ENCODE measurements around the gene CCRL2.

The CCRL2 gene

GRCh38 chr3:46406443-46406787 lies 644 bp upstream of the CCRL2 start:
- no peak for DNase-seq (ENCODE audit: extremely low read depth, low read depth)
- TF ChIP-seq CTCF (IDR thresholded peaks at IDR 0.05; ENCODE audit: low read depth, low read length, missing control alignments), result no peak
- H3K4me3 ChIP-seq (replicated peaks; ENCODE audit: low read depth, low read length), result no peak overlapping the region

DNA sequence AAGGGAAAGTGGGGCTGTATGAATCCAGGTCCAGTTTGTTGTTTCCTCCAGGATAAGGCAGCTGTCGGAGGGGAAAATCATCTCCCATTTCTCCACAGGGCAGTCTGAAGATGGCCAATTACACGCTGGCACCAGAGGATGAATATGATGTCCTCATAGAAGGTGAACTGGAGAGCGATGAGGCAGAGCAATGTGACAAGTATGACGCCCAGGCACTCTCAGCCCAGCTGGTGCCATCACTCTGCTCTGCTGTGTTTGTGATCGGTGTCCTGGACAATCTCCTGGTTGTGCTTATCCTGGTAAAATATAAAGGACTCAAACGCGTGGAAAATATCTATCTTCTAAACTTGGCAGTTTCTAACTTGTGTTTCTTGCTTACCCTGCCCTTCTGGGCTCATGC lies 911 bp downstream of the CCRL2 start:
- no peak for TF ChIP-seq CTCF (IDR thresholded peaks at IDR 0.05; ENCODE audit: low read depth, low read length, missing control alignments)
- no peak overlapping the region for H3K4me3 ChIP-seq (replicated peaks; ENCODE audit: low read depth, low read length)
- DNase-seq (ENCODE audit: extremely low read depth, low read depth), result no peak

DNA sequence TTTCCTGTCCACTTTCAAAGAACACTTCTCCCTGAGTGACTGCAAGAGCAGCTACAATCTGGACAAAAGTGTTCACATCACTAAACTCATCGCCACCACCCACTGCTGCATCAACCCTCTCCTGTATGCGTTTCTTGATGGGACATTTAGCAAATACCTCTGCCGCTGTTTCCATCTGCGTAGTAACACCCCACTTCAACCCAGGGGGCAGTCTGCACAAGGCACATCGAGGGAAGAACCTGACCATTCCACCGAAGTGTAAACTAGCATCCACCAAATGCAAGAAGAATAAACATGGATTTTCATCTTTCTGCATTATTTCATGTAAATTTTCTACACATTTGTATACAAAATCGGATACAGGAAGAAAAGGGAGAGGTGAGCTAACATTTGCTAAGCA lies 1.8 kb downstream of the CCRL2 start:
- TF ChIP-seq CTCF (IDR thresholded peaks at IDR 0.05; ENCODE audit: low read depth, low read length, missing control alignments), result no peak
- H3K4me3 ChIP-seq (replicated peaks; ENCODE audit: low read depth, low read length), result no peak overlapping the region

DNA sequence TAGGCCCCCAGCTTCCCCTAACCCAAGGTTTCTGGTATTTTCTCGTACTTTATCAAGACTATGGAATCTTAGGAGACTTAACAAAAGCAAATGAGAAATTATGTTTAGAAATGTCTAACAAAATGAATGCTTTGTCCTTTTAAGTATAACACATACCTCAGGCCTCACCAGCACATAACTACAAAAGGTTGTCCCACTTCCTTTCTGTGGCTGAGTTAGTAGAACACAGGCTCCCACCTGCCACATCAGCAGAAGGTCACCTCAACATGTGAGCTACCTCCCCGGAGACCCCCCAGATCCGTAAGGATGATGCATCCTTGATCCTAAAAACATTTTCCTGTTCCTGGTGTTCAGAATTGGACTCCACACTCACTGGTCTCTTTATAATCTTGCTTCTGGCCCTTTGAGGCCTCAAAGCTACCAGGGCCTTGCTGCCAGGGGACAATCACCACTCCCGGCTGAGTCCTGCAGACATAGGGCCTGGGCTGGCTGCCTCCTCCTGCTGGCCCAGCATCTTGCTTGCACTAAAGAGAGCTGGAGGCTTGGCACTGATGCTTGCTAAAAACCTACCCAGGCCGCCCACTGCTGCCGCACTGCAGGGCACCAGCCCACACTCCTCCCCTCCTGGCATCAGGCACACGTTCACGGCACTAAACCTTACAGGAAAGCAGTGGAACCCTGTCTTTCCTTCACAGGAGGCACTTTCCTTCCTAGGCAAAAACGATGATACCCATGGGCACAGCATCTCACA lies 2.9 kb downstream of the CCRL2 start:
- DNase-seq (ENCODE audit: extremely low read depth, low read depth), result no peak
- H3K4me3 ChIP-seq (replicated peaks; ENCODE audit: low read depth, low read length), result no peak overlapping the region
- no peak for TF ChIP-seq CTCF (IDR thresholded peaks at IDR 0.05; ENCODE audit: low read depth, low read length, missing control alignments)

More for the DNA sequence above, 1.8 kb downstream of the CCRL2 start:
- DNase-seq (ENCODE audit: extremely low read depth, low read depth), result no peak

DNA sequence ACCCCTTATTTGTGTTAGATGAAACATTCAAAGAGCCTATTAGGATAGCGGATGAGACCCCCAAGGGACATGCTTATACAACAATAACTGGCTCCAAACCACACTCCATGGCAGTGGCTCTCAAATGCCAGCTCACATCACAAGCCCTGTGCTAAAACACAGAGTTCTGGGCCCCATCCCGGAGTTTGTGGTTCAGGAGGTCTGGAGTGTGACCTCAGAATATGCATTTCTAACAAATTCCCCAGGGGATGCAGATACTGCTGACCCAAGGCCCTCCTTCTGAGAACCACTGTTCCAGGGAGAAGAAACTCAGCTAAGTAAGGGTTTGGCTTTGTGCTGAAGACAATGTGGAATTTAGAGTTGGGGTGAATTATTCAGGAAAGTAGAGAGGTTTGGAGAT lies 3.6 kb downstream of the CCRL2 start:
- no peak overlapping the region for H3K4me3 ChIP-seq (replicated peaks; ENCODE audit: low read depth, low read length)
- TF ChIP-seq CTCF (IDR thresholded peaks at IDR 0.05; ENCODE audit: low read depth, low read length, missing control alignments), result no peak
- no peak for DNase-seq (ENCODE audit: extremely low read depth, low read depth)

GRCh38 chr3:46411271-46411670 lies 4.2 kb downstream of the CCRL2 start:
- no peak for DNase-seq (ENCODE audit: extremely low read depth, low read depth)
- no peak for TF ChIP-seq CTCF (IDR thresholded peaks at IDR 0.05; ENCODE audit: low read depth, low read length, missing control alignments)

DNA sequence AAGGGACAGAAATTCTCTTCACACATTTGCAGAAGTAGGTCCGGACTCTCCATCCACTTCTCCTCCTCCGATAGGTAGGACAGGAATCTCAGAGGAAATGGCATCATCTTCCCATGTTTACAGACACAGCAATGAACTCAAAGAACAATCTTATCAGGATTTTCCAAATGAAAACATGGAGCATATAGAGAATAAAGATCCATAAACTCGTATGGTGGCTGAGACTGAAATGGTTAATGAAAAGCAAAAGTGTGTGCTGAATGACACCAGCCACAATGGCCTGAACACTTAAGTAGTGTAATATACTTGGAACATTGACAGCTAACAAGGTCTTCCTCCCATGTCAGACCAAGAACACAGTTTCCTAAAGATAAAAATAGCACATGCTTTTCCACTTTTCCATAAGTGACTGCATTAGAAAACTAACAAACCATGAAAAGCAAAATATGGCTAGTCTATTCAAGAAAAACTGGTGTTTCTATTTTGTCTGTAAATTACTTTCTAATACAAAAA lies 5.8 kb downstream of the CCRL2 start:
- H3K4me3 ChIP-seq (replicated peaks; ENCODE audit: low read depth, low read length), result no peak overlapping the region
- DNase-seq (ENCODE audit: extremely low read depth, low read depth), result no peak
- TF ChIP-seq CTCF (IDR thresholded peaks at IDR 0.05; ENCODE audit: low read depth, low read length, missing control alignments), result no peak

More at GRCh38 chr3:46411271-46411670, 4.2 kb downstream of the CCRL2 start:
- no peak overlapping the region for H3K4me3 ChIP-seq (replicated peaks; ENCODE audit: low read depth, low read length)
